IPS DF 4.7 (cell line): ENCODE measurements around the gene SESN3.
A peak's percentile ranks its signal among the peaks of the same experiment; 100 is the strongest.
"Not testable (repeated sequence)": the region's sequence is repeated elsewhere in the genome, so short reads cannot be mapped to it uniquely, and the experiment has no call there.

ENCODE experiments used
- DNase-seq: peaks from one replicate; pipeline ENCODE4 v3.0.0-alpha.2; 2013; ENCODE audit warnings: low spot score; ENCODE audit errors: extremely low read depth

Gene SESN3

GRCh38 chr11:95231127-95231880, at the start of gene SESN3:
Gene SESN3, minus strand, starts transcription at chr11:95231202. Its CDS starts 342 bp downstream, at chr11:95230860.
- peak; percentile 92 for DNase-seq

GRCh38 chr11:95279921-95280868, 49.2 kb upstream of the SESN3 start:
- DNase-seq: no peak

- no peak for DNase-seq
Observed at GRCh38 chr11:95277868-95278267, 46.9 kb upstream of the SESN3 start.

- no peak for DNase-seq
Observed at GRCh38 chr11:95276139-95276538, 45.1 kb upstream of the SESN3 start.

GRCh38 chr11:95273618-95274017, 42.6 kb upstream of the SESN3 start:
- not testable (repeated sequence) for DNase-seq

- DNase-seq: no peak
Observed at GRCh38 chr11:95269036-95269819, 38.2 kb upstream of the SESN3 start.

- DNase-seq: no peak
Observed at GRCh38 chr11:95268391-95268790, 37.4 kb upstream of the SESN3 start.

- DNase-seq: no peak
Observed at GRCh38 chr11:95267601-95268213, 36.7 kb upstream of the SESN3 start.

GRCh38 chr11:95266751-95267374, 35.9 kb upstream of the SESN3 start:
- no peak for DNase-seq

GRCh38 chr11:95264881-95265280, 33.9 kb upstream of the SESN3 start:
- no peak for DNase-seq

- DNase-seq: no peak
Observed at GRCh38 chr11:95262994-95263765, 32.2 kb upstream of the SESN3 start.

GRCh38 chr11:95257456-95257971, 26.5 kb upstream of the SESN3 start:
- DNase-seq: no peak

- no peak for DNase-seq
Observed at GRCh38 chr11:95256321-95256779, 25.3 kb upstream of the SESN3 start.

GRCh38 chr11:95255251-95256145, 24.5 kb upstream of the SESN3 start:
- no peak for DNase-seq

- no peak for DNase-seq
Observed at GRCh38 chr11:95254716-95255115, 23.7 kb upstream of the SESN3 start.

- DNase-seq: peak; percentile 71
Observed at GRCh38 chr11:95254131-95254704, 23.2 kb upstream of the SESN3 start.

GRCh38 chr11:95253141-95253540, 22.1 kb upstream of the SESN3 start:
- no peak for DNase-seq

GRCh38 chr11:95252586-95252985, 21.6 kb upstream of the SESN3 start:
- no peak for DNase-seq
